Adrenal gland (tissue), 5 donors: ENCODE data around the gene BMP2K.

Source experiments
- POLR2A ChIP-seq, 2 donors: fragments of 450-650 bp; IDR thresholded peaks; one replicate each; pipeline ENCODE4 v1.6.1; 2017; ENCODE audit warnings: antibody characterized with exemption in 2 of 2, mild to moderate bottlenecking in 2 of 2, moderate library complexity in 1 of 2
- TF ChIP-seq, protein P1 (sequence below), 6 experiments: fragments of 450-650 bp in 4 of 6; fragments of 200-600 bp in 2 of 6; sonication (generic) in 1 of 6; IDR thresholded peaks; 1 replicate in 5 of 6; 2 replicates in 1 of 6; pipeline versions ENCODE4 v1.5.1 to v1.8.0; 2016 to 2021; ENCODE audit warnings: antibody characterized with exemption in 6 of 6, mild to moderate bottlenecking in 2 of 6, moderate library complexity in 1 of 6
- donor health status: DM: no; HTN: no; CAD: no.

DNA sequence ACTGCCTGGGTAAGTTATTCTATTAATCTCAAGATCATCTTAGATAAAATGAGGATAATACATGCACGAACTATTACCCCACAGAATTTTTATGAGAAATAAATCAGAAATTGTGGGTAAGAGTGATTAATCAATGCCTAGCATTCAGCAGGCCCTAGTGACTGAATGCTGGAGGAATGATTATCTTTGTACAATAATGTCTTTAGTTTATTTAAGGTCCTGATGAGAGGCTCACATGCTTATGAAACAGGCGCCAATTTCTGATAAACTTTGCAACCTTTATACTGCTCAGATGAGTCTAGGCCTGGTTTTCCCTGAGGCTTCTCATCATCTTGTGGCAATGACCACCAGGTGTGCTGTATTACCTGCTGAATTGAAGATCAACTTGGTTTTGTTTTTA is 27.8 kb upstream of the BMP2K start:
- TF ChIP-seq, protein P1, sequence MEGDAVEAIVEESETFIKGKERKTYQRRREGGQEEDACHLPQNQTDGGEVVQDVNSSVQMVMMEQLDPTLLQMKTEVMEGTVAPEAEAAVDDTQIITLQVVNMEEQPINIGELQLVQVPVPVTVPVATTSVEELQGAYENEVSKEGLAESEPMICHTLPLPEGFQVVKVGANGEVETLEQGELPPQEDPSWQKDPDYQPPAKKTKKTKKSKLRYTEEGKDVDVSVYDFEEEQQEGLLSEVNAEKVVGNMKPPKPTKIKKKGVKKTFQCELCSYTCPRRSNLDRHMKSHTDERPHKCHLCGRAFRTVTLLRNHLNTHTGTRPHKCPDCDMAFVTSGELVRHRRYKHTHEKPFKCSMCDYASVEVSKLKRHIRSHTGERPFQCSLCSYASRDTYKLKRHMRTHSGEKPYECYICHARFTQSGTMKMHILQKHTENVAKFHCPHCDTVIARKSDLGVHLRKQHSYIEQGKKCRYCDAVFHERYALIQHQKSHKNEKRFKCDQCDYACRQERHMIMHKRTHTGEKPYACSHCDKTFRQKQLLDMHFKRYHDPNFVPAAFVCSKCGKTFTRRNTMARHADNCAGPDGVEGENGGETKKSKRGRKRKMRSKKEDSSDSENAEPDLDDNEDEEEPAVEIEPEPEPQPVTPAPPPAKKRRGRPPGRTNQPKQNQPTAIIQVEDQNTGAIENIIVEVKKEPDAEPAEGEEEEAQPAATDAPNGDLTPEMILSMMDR (IDR thresholded peaks at IDR 0.05), result no peak
- no peak for TF ChIP-seq POLR2A (IDR thresholded peaks at IDR 0.05)
